Measurements from ENCODE around the gene TMEM200B. TPM values are rescaled to one million over a fixed set of nuclear protein-coding genes. Genes with fewer than 3 reads are reported as not detected.
"Not testable (repeated sequence)": the region's sequence is repeated elsewhere in the genome, so short reads cannot be mapped to it uniquely, and the experiment has no call there.

Gene TMEM200B
- total RNA-seq (2014; rRNA removed; shearing (Covaris generic)), result 18.4 and 21.2 TPM in 2 replicates

DNA sequence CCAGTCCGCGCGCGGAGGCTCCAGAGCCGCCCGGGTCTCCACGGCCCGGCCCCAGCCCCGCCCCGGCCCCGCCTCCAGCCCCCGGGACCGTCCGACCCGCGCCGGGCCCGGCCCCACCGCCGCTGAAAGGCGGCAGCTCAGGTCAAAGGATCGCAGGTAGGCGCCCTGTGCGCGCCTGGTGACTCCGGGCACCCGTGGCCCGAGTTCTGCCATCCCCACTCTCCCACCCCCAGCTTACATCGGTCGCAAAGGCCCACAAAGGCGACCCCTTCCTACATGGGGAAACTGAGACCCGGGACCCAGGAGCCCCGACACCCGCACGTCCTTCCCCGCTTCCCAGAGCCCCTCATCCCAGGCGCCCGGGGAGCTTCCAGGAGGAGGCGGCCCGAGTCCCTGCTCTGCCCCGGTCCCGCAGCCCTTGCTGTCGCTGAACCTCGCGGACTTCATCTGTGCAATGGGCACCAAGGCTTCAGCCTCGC is at the start of gene TMEM200B:
TSS of gene TMEM200B (minus strand) at position 17 of the 479 bp plus-strand sequence. CDS start 2,075 bp downstream, outside the sequence.
- no peak for DNase-seq (ENCODE audit: low spot score)
- in situ Hi-C loops (cut with HindIII; ENCODE audit: low sequenced_read_pairs), result no loop called here

DNA sequence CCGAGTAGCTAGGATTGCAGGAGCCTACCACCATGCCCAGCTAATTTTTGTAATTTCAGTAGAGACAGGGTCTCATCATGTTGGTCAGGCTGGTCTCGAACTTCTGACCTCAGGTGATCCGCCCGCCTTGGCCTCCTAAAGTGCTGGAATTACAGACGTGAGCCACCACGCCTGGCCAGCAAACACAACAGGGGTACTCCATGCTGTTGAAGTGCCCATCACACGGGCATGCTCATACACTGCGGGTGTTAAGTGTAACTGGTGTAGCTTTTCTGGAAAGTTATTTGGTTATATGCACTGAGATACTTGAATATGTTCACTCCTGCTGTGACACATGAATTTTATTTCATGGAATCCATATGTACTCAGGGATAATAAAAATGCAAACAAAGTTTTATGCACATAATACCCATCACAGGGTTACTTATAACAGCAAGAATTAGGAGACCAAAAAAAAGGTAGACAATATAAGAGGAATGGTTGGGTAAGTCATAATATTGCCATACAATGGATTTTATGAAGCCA is 48.8 kb upstream of the TMEM200B start:
- no peak for DNase-seq (ENCODE audit: low spot score)

DNA sequence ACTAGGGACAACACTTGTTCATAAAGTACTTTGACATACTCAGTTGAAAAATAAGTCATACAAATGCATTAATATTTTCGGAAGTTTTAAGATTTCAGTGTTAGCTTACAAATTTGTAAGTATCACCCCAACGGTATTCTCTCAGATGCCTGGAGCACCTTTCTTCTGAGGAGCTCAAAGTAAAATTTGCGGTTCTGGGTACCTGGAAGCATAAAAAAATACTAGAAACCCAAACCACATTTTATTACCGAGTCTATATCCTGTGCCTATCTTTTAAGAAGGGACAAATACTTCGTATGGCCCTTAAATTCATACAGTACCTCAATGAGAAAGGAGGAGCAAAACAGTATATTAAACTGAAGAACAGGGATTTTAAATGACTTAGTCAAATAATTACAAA is 47.8 kb upstream of the TMEM200B start:
- no peak for DNase-seq (ENCODE audit: low spot score)
- in situ Hi-C loops (cut with HindIII; ENCODE audit: low sequenced_read_pairs), result no loop called here

More for the DNA sequence above, 48.8 kb upstream of the TMEM200B start:
- in situ Hi-C loops (cut with HindIII; ENCODE audit: low sequenced_read_pairs), result no loop called here

DNA sequence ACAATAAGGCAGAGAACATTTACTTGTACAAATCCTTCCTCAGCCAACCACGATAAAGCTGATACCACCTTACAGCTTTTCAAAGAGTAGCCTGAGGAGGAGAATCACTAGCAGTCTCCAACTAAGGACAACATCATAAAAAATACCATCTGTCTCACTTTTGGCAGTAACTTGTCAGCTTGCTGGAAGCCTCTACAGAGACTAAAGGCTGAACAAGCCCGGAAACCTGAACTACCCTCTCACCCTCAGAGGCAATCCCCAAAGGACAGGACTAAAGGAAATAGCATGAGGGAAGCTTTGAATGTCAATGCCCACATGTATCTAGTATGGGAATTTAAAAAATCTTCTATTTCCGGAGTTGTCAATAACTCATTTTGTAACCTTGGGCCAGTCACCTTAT is 47.4 kb upstream of the TMEM200B start:
- in situ Hi-C loops (cut with HindIII; ENCODE audit: low sequenced_read_pairs), result no loop called here

DNA sequence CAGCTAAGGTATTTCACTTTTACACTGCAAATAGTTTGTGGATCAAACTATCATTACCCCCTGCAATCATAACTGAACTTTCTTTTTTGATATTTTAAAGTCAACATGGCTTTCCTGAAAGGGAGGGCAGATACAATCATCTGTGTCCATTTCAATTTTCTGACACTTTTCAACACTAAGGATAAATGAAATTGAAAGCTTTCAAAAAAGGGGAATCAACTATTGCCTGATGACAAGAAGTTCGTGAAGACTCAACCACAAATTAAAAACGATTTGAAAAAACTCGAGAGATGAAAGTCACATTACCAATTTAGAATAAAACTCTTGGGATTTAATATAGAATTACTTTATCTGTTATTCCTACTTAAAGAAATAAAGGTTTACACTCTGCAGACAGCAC is 46.3 kb upstream of the TMEM200B start:
- in situ Hi-C loops (cut with HindIII; ENCODE audit: low sequenced_read_pairs), result no loop called here

More for the DNA sequence above, 47.4 kb upstream of the TMEM200B start:
- peak; percentile 19 for DNase-seq (ENCODE audit: low spot score)

DNA sequence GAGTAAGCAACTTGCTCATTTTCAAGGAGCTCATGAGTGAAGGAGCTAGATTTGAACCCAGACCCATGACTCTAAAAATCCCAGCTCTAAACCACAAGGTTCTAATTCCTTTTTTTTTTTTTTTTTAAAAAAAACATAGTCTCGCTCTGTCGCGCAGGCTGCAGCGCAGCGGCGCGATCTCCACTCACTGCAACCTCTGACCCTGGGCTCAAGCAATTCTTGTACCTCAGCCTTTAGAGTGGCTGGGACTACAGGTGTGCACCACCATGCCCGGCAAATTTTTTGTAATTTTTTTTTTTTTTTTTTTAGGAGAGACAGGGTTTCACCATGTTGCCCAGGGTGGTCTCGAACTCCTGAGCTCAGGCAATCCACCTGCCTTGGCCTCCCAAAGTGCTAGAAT is 44.2 kb upstream of the TMEM200B start:
- in situ Hi-C loops (cut with HindIII; ENCODE audit: low sequenced_read_pairs), result no loop called here
- DNase-seq (ENCODE audit: low spot score), result no peak

More for the DNA sequence above, 46.3 kb upstream of the TMEM200B start:
- DNase-seq (ENCODE audit: low spot score), result no peak

DNA sequence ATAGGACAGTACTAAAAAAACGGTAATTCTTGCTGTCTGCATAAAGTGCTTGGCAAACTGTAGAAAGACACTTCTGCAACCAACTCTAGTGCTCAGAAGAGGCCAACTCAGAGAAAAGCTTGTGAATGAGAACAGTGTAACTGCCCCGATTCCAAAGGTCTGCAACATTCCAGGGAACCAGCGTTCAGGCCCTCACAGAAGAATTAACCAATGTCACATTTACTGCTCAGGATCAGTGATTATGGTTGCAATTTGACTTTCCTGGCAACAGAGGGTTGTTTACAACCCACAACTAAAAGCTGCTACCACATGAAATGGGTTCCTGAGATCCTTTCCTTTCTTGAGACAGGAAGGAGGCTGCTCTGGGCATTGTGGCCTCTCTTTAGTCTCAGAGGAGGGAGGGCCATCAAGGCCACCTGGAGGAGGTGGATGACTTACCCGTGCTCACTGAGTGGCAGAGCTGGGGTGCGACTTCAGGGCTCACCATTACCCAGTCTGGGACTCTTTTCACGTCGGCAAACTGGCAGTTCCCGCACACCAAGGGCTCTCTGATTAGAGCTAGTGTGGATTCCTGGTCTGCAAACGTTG is 42.7 kb upstream of the TMEM200B start:
- no peak for DNase-seq (ENCODE audit: low spot score)
- in situ Hi-C loops (cut with HindIII; ENCODE audit: low sequenced_read_pairs), result no loop called here

DNA sequence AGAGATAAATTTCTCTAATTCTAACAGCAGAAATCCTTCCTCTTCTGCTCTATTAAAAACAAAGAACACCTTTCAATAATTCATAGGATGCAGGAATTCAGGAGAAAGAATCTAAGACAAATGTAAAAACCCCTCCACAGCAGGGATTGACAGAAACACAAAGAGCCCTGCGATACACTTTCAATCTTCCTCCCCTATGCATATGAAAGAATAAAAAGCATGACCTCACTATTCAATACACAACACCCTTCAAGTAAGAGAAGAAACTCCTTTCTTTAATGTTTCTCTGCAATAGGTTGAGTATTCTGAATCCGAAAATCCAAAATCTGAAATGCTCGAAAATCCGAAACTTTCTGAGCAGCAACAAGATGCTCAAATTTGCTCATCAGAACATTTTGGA is 40.9 kb upstream of the TMEM200B start:
- no peak for DNase-seq (ENCODE audit: low spot score)
- in situ Hi-C loops (cut with HindIII; ENCODE audit: low sequenced_read_pairs), result no loop called here

DNA sequence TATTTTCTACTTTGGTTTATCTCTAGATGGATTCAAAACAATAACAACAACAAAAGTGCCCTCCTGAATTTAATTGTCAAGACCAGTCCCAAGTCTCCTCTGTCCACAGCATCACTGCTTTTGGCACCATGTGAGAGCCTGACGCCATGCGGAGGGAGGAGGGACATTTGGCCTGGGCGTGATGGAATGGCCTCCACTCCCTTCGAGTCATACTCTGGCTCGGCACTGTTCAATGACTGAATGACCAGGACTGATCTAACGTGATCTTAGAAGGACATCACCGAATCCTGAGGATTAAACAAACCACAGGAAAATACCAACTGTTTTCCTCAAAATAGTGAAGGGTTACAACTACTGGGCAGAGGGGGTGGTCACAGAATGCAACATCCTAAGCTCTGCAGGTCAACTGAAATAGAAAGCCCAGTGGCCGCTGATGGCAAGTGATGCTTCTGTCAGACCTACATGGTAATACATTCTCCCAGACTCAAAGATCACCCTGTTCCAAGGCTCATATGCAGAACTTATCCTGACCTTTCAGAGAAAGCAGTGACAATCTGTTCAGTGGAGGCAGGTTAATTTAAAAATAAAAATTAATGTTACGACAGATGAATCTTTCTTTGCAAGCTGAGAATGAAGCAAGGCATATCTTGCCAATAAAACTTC is 38.9 kb upstream of the TMEM200B start:
- in situ Hi-C loops (cut with HindIII; ENCODE audit: low sequenced_read_pairs), result no loop called here
- DNase-seq (ENCODE audit: low spot score), result peak; percentile 34

DNA sequence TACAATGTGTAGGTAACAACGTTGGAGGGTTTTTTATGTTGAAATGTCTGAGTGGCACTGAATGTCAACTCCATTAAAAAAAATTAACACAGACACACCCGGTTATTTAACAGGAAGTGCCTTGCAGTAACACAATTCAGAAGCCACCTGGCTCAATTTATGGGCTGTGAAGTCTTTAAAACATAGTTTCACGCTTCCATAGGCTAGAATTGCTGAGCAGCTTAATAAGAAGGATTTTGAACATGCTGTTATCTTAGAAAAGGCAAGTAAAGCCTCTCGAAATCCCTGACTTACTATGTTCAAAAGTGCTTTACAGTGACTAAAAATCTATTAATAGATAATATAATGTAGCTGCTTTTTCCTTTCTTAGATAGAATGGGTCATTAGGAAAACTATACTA is 38.3 kb upstream of the TMEM200B start:
- DNase-seq (ENCODE audit: low spot score), result no peak
- in situ Hi-C loops (cut with HindIII; ENCODE audit: low sequenced_read_pairs), result no loop called here

DNA sequence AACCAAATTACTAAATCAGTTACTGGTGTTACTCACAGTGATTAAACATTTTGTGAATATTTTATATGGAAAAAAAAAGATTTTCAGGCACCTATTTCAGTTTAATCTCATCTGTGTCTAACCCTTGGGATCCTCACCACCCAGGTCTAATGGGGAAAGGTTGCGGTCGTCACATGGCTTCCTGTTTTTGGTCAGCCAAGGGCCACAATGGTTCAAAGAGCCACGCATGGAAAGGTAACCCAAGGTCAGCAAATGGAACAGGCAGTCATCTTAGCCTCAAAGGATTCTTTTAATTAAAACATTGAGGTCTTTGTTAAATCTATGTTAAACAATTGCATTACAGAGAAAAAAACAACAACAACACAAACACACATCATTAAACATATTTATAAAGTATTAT is 36.1 kb upstream of the TMEM200B start:
- in situ Hi-C loops (cut with HindIII; ENCODE audit: low sequenced_read_pairs), result no loop called here
- DNase-seq (ENCODE audit: low spot score), result no peak

DNA sequence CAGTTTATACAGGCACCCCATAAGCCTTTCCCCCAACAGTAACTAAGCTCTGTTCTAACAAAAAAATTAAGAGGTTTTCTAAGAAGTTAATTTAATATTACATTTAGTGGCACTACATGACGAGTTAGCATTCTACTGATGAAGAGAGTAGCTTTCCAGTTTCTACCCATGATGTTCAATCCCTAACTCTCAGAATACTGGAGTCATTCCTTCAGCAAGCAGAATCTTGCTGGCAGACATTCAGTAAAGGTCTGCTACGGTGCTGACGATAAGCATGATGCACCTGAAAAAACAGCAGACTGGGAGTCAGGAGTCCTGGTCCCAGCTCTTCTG is 33.5 kb upstream of the TMEM200B start:
- in situ Hi-C loops (cut with HindIII; ENCODE audit: low sequenced_read_pairs), result no loop called here
- DNase-seq (ENCODE audit: low spot score), result no peak

DNA sequence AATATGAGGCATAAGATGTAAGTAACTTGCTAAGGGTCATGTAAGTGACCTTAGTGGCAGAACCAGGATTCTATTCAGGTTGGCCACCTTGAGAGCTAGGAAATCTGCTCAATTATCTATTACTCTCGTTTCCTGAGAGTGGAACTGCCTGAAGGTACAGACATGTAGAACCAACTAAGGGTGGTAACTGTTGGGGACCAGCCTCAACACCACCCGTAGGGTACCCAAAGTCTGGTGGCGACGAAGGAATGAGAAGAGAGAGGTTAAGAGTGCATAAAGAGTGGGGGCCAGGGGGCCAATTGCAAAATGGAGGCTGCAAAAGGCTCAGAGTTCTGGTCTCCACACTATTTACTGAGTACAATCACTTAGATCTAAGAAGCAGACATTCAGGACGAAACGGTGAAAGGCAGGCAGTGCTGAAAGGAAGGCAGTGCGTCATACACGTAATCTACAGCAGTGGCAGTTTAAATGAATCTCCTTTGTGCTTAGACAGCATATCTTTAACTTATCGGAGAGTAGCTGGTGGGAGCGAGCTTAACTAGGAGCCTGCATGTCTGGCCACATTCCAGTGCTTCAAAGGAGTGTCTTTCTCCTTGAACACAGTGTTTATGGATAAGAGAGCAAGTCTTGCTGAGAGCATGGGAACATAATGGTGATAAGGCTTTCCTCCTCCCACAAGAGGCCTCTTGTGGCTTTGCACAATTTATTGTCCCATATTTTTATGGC is 33.0 kb upstream of the TMEM200B start:
- in situ Hi-C loops (cut with HindIII; ENCODE audit: low sequenced_read_pairs), result no loop called here
- no peak for DNase-seq (ENCODE audit: low spot score)

DNA sequence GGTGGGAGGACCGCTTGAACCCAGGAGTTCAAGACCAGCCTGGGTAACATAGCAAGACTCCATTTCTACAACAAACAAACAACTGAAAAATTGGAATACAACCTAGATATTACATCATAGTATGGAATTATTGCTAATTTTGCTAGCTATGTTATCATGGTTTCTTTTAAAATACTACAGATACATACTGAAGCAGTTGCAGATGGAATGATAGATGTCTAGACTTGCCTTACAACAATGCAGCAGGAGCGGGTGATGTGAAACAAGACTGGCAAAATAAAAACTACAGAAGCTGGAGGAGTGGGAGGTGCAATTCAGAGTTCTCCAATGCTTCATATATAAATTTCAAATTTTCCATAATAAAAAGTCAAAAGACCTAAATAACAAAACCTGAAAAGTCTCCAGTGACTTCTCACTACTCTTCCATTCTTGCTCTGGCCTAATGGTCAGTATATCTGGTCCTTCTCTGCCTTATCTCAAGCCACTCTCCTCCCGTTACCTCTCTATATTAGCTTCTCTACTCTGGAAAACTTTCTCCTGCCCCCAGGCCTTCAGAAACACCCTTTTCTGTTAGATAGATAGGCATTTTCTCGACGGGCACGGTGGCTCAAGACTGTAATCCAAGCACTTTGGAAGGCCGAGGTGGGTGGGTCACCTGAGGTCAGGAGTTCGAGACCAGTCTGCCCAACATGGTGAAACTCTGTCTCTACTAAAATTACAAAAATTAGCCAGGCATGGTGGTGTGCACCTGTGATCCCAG is 28.5 kb upstream of the TMEM200B start:
- no peak for DNase-seq (ENCODE audit: low spot score)
- in situ Hi-C loops (cut with HindIII; ENCODE audit: low sequenced_read_pairs), result no loop called here

DNA sequence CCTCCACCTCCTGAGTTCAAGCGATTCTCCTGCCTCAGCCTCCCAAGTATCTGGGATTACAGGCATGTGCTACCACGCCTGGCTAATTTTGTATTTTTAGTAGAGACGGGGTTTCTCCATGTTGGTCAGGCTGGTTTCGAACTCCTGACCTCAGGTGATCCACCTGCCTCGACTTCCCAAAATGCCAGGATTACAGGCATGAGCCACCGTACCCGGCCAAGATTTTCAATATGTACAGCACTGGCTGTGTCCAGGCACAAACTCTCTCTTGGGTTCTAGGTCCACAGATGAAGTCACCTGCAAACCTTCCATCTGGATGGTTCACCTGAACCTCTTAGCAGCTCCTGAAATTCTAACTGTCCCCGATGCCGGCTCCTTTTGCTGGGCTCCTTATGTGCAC is 26.6 kb upstream of the TMEM200B start:
- not testable (repeated sequence) for DNase-seq (ENCODE audit: low spot score)

DNA sequence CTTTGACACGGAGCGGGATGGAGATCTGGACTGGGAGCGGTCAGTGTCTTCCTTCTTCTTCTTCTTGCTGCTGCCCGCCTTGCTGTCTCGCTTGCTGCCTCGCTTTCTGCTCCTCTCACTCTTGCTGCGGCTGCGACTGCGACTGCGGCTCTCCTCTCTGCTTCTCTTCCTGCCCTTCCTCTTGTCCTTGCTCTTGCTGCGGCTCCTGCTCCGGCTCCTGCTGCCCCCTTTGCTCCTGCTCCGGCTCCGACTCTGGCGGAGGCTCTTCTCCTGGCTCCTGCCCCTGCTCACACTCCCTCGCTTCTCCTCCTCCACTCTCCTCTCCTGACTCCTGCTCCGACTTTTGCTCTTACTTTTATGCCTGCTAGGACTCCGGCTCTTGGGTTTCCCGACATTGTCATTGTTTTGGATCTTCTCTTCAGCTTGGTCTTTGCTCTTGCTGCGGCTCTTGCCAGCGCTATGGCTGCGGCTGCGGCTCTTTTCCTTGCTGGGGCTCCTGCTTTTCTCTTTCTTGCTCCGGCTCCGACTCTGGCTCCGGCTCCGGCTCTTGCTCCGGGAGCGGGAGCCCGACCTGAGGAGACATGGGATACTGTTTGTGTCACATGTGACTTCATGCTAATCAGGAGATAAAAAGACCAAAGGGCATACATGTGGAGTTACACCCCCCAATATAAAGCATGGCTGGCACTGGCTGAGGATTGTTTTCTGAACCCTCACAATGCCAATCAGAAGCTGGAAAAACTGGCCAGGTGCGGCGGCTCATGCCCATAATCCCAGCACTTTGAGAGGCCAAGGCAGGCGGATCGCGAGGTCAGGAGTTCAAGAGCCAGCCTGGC is 25.2 kb upstream of the TMEM200B start:
- no peak for DNase-seq (ENCODE audit: low spot score)
- in situ Hi-C loops (cut with HindIII; ENCODE audit: low sequenced_read_pairs), result no loop called here

More for the DNA sequence above, 26.6 kb upstream of the TMEM200B start:
- in situ Hi-C loops (cut with HindIII; ENCODE audit: low sequenced_read_pairs), result not testable (repeated sequence)

DNA sequence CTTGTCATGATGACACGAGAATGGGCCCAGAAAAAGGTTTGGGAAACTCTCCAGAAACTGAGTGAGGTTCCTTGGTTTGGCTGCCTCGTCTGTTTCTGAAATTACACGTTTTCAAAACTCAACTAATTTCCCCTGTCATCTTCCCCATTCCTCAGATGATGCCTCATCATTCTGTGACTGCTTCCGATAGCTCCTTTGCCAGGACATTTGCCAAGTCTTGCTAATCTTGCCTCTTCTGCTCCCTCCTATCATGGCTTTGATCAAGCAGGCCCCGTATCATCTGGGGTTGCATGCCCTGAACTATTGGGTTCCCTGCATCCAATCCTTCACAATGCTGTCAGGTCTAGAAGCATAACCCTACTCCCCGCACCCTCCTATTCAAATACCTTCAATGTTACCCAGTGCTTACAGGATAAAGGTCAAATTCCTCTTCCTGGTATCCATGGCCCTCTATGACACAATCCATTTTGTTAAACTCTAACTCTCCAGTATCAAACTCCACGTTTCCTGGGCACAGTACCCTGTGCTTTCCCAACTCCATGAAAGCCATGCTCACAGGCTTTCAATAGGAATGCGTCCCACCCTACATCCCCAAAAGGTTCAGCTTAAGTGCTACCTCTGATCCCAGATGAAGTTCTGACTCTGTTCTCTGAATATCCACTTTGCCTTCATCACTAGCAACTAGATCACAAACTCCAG is 22.2 kb upstream of the TMEM200B start:
- no peak for DNase-seq (ENCODE audit: low spot score)
- in situ Hi-C loops (cut with HindIII; ENCODE audit: low sequenced_read_pairs), result no loop called here

DNA sequence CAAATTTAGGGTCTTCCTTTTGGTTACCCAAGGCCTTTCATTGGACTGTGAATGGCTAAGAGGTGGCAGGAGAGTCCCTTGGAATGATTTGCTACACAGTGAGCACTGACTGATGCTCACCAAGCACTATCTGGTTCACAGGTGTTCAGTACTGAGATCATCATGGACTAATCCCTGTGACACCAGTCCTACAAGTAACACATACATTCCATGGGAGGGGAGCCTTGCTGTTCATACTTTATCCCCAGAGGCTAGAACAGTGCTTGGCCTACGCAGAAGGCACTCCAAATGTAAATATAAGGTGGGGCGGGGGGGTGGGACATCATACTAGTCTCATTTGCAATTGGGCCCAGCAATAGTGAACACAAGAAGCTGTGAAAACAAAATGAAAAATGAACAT is 20.5 kb upstream of the TMEM200B start:
- no peak for DNase-seq (ENCODE audit: low spot score)
- in situ Hi-C loops (cut with HindIII; ENCODE audit: low sequenced_read_pairs), result no loop called here

All from G401 (cell line).